GM19467 (cell line): ENCODE measurements around the gene FCN3.
"Not testable (repeated sequence)": the region's sequence is repeated elsewhere in the genome, so short reads cannot be mapped to it uniquely, and the experiment has no call there.

Source experiments
- ATAC-seq: cut with Tn5 transposase; IDR thresholded peaks from one replicate; pipeline ENCODE4 v1.9.1; 2021; ENCODE audit warnings: mild to moderate bottlenecking, moderate library complexity; ENCODE audit not compliant: unreplicated experiment

Gene FCN3

GRCh38 chr1:27374362-27375086, at the start of gene FCN3:
FCN3 (minus strand) TSS chr1:27374824; CDS start chr1:27374818, 6 bp downstream.
- no peak for ATAC-seq

- no peak for ATAC-seq
Measured at GRCh38 chr1:27423709-27424108, 49.1 kb upstream of the FCN3 start.

- peak; percentile 54 for ATAC-seq
Measured at GRCh38 chr1:27418326-27419185, 43.9 kb upstream of the FCN3 start.

GRCh38 chr1:27417713-27418112, 43.1 kb upstream of the FCN3 start:
- ATAC-seq = no peak

GRCh38 chr1:27416387-27417111, 41.9 kb upstream of the FCN3 start:
- ATAC-seq = no peak

- ATAC-seq = no peak
Measured at GRCh38 chr1:27414091-27414490, 39.5 kb upstream of the FCN3 start.

- no peak for ATAC-seq
Measured at GRCh38 chr1:27413004-27413403, 38.4 kb upstream of the FCN3 start.

- no peak for ATAC-seq
Measured at GRCh38 chr1:27412502-27412901, 37.9 kb upstream of the FCN3 start.

GRCh38 chr1:27410709-27411108, 36.1 kb upstream of the FCN3 start:
- ATAC-seq = no peak

GRCh38 chr1:27409669-27410068, 35.0 kb upstream of the FCN3 start:
- ATAC-seq = no peak

- ATAC-seq = no peak
Measured at GRCh38 chr1:27408151-27408550, 33.5 kb upstream of the FCN3 start.

- ATAC-seq = not testable (repeated sequence)
Measured at GRCh38 chr1:27406791-27407190, 32.2 kb upstream of the FCN3 start.

- no peak for ATAC-seq
Measured at GRCh38 chr1:27406362-27406680, 31.7 kb upstream of the FCN3 start.

- not testable (repeated sequence) for ATAC-seq
Measured at GRCh38 chr1:27405598-27406361, 31.2 kb upstream of the FCN3 start.

GRCh38 chr1:27405074-27405473, 30.4 kb upstream of the FCN3 start:
- ATAC-seq = no peak

- ATAC-seq = no peak
Measured at GRCh38 chr1:27403931-27404330, 29.3 kb upstream of the FCN3 start.

GRCh38 chr1:27403065-27403726, 28.6 kb upstream of the FCN3 start:
- no peak for ATAC-seq

- ATAC-seq = no peak
Measured at GRCh38 chr1:27402349-27402754, 27.7 kb upstream of the FCN3 start.

- ATAC-seq = no peak
Measured at GRCh38 chr1:27400963-27401341, 26.3 kb upstream of the FCN3 start.
